Neutrophil (primary cell): Measurements from ENCODE around the gene SMG1.
A peak's percentile ranks its signal among the peaks of the same experiment; 100 is the strongest.
"Not testable (repeated sequence)": the region's sequence is repeated elsewhere in the genome, so short reads cannot be mapped to it uniquely, and the experiment has no call there.

Experiments used
- H3K27ac ChIP-seq: fragments of 200-600 bp; sonication (generic); 2 replicates; pipeline ENCODE4 v1.5.1; 2016; ENCODE audit warnings: mild to moderate bottlenecking, moderate library complexity
- H3K27me3 ChIP-seq: fragments of 200-600 bp; sonication (generic); 2 replicates; pipeline ENCODE4 v1.6.0; 2016; ENCODE audit warnings: mild to moderate bottlenecking
- H3K36me3 ChIP-seq: fragments of 200-600 bp; sonication (generic); 2 replicates; pipeline ENCODE4 v1.5.1; 2017
- H3K4me1 ChIP-seq, 2 experiments: fragments of 200-600 bp in 1 of 2; sonication (generic) in 1 of 2; 1 replicate in 1 of 2; 2 replicates in 1 of 2; pipeline versions ENCODE4 v1.5.1 to v1.6.1; 2013 to 2016; ENCODE audit warnings: low read depth in 1 of 2, low read length in 1 of 2, mild to moderate bottlenecking in 1 of 2, moderate library complexity in 1 of 2; ENCODE audit not compliant: control insufficient read depth in 1 of 2, insufficient read depth in 1 of 2
- H3K4me3 ChIP-seq, 2 experiments: fragments of 200-600 bp in 1 of 2; sonication (generic) in 1 of 2; 1 replicate in 1 of 2; 2 replicates in 1 of 2; pipeline ENCODE4 v1.5.1; 2013 to 2016; ENCODE audit warnings: low read depth in 1 of 2, low read length in 1 of 2, mild to moderate bottlenecking in 1 of 2, moderate library complexity in 1 of 2
- H3K9me3 ChIP-seq: fragments of 200-600 bp; sonication (generic); 2 replicates; pipeline ENCODE4 v1.5.1; 2016
- TF ChIP-seq, protein P1 (sequence below): fragments of 200-600 bp; sonication (generic); IDR thresholded peaks from 2 replicates; pipeline ENCODE4 v1.5.1; 2016; ENCODE audit warnings: antibody characterized with exemption

The SMG1 gene

DNA sequence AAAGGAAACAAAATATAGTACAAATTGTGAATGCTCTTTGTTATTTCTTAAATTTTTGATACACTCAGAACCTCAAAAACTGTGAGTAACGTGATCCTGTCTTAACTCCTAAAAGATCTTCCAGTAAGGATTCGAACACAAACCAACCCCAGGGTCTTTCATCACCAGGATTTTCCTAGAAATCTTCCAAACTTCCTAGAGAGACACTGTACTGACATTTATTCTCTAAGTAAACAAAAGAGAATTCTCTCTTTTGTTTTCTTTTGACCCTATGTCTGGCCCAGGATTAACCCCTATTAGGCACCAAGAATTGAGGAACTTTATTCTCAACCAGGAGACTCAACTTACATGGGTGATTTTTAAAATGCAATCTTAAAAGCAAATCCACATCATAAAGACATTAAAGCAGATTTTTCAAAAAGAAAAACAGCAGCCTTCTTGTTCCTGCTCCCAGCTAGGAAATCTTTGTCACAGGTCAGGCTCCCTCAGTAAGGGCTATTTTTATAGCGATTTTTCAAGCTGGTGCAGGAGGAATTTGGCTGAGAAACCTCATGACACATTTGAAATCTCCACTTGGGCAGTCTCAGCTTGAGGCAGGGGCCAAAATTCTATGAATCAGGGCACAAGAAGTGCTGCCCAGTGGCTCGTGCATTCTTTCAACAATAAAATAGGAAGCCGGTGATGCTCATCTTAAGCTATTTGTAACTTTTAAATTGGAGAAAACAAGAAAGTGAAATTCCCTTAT lies 6.2 kb upstream of the SMG1 start:
- Histone ChIP-seq H3K27me3 (no peaks in the 10 kb centered on the region), H3K4me3 (no peak overlapping the region), H3K27ac (no peak overlapping the region), H3K4me1 (peaks cover 4 to 6% of the 10 kb centered on the region in 2 experiments), H3K9me3 (no peaks in the 10 kb centered on the region), H3K36me3 (no peaks in the 10 kb centered on the region)
- TF ChIP-seq, protein P1, sequence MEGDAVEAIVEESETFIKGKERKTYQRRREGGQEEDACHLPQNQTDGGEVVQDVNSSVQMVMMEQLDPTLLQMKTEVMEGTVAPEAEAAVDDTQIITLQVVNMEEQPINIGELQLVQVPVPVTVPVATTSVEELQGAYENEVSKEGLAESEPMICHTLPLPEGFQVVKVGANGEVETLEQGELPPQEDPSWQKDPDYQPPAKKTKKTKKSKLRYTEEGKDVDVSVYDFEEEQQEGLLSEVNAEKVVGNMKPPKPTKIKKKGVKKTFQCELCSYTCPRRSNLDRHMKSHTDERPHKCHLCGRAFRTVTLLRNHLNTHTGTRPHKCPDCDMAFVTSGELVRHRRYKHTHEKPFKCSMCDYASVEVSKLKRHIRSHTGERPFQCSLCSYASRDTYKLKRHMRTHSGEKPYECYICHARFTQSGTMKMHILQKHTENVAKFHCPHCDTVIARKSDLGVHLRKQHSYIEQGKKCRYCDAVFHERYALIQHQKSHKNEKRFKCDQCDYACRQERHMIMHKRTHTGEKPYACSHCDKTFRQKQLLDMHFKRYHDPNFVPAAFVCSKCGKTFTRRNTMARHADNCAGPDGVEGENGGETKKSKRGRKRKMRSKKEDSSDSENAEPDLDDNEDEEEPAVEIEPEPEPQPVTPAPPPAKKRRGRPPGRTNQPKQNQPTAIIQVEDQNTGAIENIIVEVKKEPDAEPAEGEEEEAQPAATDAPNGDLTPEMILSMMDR, result no peak

DNA sequence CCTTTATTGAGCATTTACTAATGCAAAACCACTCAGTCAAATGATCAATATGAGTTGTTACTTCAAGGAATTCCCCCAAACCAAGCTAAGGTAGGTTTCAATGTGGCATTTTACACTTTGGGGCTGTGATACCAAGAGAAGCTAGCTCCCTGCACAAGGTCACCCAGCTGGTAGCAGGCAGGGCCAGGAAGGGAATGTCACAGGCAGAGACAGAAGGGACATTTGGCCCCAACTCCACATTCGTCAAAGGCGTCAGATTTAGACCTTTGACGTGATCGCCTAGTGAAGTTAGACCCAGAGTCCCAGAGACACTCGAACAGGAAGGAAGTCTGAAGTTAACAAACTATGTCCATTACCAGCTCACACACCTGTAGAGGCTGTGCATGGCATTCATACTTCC lies 5.5 kb upstream of the SMG1 start:
- H3K36me3 ChIP-seq, result no peaks in the 10 kb centered on the region
- no peak overlapping the region for H3K27ac ChIP-seq
- peaks cover 5 to 6% of the 10 kb centered on the region in 2 experiments for H3K4me1 ChIP-seq
- TF ChIP-seq, protein P1, result no peak
- no peaks in the 10 kb centered on the region for H3K9me3 ChIP-seq
- no peaks in the 10 kb centered on the region for H3K27me3 ChIP-seq
- H3K4me3 ChIP-seq, result no peak overlapping the region

DNA sequence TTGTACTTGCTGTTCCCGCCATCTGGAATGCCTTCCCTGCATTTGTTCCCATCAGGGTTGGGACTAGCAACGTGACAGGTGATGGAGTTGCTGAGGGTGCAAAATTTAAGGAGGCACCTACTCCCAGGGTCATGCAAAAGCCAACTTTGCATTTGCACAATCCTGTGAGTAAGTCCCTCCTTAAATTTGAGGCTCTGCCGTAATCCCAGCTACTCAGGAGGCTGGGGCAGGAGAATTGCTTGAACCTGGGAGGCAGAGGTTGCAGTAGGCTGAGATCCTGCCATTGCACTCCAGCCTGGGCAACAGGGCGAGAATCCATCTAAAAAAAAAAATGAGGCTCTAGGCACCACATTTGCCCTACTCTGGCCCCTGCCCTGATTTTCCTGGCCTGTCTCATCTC lies 3.9 kb upstream of the SMG1 start:
- H3K4me1 ChIP-seq, H3K4me3 ChIP-seq, H3K36me3 ChIP-seq, H3K27ac ChIP-seq, H3K27me3 ChIP-seq, H3K9me3 ChIP-seq: not testable (repeated sequence)

DNA sequence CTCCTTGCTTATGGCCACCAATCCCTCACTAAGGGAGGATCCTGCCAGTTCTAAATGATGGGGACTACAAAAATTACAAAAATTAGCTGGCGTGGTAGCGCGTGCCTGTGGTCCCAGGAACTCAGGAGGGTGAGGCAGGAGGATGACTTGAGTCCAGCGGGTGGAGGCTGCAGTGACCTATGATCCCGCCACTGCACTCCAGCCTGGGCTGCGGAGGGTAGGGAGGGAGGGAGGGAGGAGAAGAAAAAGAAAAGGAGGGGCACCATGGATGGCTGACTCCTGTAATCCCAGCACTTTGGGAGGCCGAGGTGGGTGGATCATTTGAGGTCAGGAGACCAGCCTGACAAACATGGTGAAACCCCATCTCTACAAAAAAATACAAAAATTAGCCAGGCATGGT lies 1.9 kb upstream of the SMG1 start:
- not testable (repeated sequence) for H3K27me3 ChIP-seq, H3K27ac ChIP-seq

DNA sequence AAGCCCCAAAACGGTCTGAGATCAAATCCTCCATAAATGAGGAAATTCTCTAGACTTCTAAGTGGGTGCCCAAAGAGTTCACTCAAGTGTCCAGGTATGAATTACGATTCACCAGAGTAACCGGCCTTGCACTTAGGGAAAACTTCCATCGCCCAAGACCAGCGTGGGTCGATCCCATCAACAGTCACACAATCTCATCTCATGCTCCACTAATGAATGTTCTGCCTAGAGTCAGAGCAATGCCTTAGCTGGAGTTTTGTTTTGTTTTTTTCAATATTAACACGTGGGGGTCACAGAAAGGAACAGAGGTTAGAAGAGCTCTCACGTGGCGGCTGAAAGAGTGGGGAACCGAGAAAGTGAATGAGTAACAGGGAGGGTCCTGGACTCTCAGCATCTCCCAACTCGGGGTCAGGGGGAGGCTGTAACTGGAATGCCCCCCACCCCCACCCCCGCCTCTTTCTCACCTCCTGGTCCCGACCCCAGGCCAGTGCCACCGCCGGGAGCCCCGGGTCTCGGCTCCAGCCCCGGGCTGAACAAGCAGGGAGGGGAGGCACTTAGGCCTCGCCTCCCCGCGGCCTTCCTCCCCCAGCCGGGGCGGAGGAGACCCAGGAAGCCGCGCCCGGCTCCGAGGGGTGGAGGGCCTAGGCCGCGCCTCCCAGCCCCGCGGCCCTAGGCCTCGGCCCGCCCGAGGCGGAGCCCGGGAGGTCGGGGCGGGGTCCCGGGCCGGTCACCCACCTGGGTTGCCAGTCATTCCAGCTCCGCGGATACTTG lies 808 bp downstream of the SMG1 start:
- not testable (repeated sequence) for H3K9me3 ChIP-seq, H3K27me3 ChIP-seq, H3K36me3 ChIP-seq
- peaks cover 33 to 42% of the 10 kb centered on the region in 2 experiments for H3K4me1 ChIP-seq
- H3K27ac ChIP-seq, result peak overlapping the region; percentile 94
- peak overlapping the region; percentile 61 to 77 for H3K4me3 ChIP-seq

More for the DNA sequence above, 1.9 kb upstream of the SMG1 start:
- H3K36me3 ChIP-seq, H3K9me3 ChIP-seq, H3K4me3 ChIP-seq: not testable (repeated sequence)
- peaks cover 22 to 28% of the 10 kb centered on the region in 2 experiments for H3K4me1 ChIP-seq

DNA sequence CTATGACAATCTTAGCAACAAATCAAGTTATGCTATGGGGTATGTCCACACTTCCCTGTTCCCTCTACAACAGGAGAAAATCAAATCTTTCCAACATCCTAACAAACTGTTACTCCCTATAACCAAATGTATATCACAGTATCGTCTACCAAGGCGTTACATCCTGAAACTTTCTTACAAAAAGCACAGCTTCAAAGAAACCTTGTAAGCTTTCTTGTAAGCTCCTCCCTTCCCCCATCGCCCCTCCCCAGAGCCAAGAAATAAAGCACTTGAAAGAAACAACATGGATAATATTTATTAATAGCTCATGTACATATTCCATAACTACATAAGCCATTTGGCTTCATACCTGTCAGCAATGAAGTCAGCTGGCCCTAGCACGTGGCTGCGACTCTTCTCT lies 2.3 kb downstream of the SMG1 start:
- H3K27ac ChIP-seq, H3K36me3 ChIP-seq, H3K27me3 ChIP-seq, H3K9me3 ChIP-seq, H3K4me3 ChIP-seq: not testable (repeated sequence)
- peaks cover 33 to 45% of the 10 kb centered on the region in 2 experiments for H3K4me1 ChIP-seq

DNA sequence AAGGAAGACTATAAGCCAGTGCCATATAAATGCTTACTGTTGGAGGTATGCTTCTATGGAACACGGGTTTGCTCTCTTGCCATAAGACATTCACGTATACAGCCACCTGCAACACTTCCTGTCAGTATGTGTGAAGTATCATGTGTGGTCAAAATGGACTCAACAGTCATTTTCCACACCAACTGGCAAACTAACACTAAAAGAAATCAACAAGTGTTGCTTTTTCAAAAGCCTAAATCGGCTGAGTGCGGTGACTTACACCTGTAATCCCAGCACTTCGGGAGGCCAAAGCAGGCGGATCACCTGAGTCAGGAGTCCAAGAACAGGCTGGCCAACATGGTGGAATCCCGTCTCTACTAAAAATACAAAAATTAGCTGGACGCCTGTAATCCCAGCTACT lies 3.1 kb downstream of the SMG1 start:
- H3K4me1 ChIP-seq, result peaks cover 33 to 45% of the 10 kb centered on the region in 2 experiments
- not testable (repeated sequence) for H3K9me3 ChIP-seq, H3K4me3 ChIP-seq, H3K36me3 ChIP-seq, H3K27me3 ChIP-seq
- peak overlapping the region; percentile 36 for H3K27ac ChIP-seq

DNA sequence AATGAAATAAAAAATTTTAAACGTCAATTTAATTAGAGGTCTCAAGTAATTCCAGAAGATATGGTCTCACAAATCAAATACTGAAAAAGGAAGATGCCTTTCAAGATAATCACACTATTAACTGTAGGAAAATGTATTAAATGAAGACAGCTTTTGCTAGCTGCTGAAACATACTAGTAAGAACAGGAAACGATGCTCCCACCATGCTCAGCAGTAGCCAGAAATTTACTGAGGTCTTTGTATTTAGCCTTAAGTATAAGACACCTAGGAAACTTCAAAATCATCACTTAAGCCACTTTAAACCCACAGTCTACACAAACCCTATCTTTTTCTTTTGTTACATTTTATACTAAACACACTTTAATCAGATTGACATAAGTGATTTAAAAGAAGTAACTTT lies 16.6 kb downstream of the SMG1 start:
- not testable (repeated sequence) for H3K36me3 ChIP-seq, H3K27me3 ChIP-seq, H3K27ac ChIP-seq, H3K4me3 ChIP-seq, H3K4me1 ChIP-seq, H3K9me3 ChIP-seq

DNA sequence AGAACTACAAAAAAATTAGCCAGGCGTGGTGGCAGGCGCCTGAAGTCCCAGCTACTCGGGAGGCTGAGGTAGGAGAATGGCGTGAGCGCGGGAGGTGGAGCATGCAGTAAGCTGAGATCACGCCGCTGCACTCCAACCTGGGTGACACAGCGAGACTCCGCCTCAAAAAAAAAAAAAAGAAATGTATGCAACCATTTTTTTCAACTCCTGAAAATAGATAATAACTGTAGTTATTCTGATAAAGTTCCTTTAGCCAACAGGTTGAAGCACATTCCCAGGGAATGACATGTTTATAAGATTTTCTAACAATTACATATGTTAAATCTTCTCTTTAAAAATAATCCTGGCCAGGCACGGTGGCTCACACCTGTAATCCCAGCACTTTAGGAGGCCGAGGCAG lies 17.5 kb downstream of the SMG1 start:
- H3K36me3 ChIP-seq, H3K4me3 ChIP-seq, H3K4me1 ChIP-seq, H3K27ac ChIP-seq, H3K27me3 ChIP-seq, H3K9me3 ChIP-seq: not testable (repeated sequence)

DNA sequence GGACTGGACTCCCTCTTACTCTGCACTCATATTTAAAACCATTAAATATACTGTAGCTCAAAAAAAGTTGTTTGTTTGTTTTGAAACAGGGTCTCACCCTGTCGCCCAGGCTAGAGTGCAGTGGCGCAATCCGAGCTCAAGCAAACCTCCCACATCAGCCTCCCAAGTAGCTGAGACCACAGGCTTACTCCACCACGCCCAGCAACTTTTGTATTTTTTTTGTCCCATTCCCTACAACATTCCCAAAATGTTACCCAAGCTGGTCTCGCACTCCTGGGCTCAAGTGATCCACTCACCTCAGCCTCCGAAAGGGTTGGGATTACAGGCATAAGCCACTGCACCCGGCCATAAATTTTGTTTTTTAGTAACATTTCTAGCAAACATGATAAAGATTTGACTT lies 23.4 kb downstream of the SMG1 start:
- not testable (repeated sequence) for H3K27ac ChIP-seq, H3K9me3 ChIP-seq, H3K36me3 ChIP-seq, H3K4me3 ChIP-seq, H3K27me3 ChIP-seq
- H3K4me1 ChIP-seq, result peaks cover 8 to 10% of the 10 kb centered on the region in 2 experiments

DNA sequence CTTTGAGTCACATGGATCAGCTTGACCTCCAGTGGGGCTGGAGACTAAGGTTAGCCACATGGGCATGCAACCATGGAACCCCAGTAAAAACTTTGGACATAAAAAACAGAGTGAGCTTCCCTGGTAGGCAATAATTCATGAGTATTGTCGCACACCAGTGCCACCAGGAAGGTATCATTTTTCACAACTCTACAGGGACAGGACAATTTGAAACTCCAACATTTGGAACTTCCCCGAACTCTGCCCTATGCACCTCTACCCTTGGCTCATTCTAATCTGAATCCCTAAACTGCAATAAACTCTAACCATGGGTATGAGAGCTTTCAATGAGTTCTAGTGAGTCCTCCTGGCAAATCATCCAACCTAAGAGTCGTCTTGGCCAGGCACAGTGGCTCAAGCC lies 24.2 kb downstream of the SMG1 start:
- not testable (repeated sequence) for H3K36me3 ChIP-seq, H3K27ac ChIP-seq, H3K4me1 ChIP-seq, H3K4me3 ChIP-seq, H3K27me3 ChIP-seq, H3K9me3 ChIP-seq

DNA sequence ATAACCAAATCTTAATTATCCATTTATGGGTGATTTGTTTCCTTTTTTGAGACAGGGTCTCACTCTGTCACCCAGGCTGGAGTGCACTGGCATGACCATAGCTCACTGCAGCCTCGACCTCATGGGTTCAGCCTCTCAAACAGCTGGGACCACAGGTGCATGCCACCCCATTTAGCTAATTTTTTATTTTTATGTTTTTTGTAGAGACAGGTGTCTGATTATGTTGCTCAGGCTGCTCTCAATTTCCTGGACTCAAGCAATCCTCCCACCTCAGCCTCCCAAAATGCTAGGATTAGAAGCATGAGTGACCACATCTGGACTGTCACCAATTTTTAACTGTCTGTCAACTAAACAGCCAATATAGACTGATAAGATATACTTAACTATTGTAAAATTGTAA lies 25.0 kb downstream of the SMG1 start:
- H3K9me3 ChIP-seq, H3K36me3 ChIP-seq, H3K27ac ChIP-seq, H3K4me1 ChIP-seq, H3K4me3 ChIP-seq, H3K27me3 ChIP-seq: not testable (repeated sequence)
